SW480 (cell line): ENCODE results near the gene TK1.
"Not testable (repeated sequence)": the region's sequence is repeated elsewhere in the genome, so short reads cannot be mapped to it uniquely, and the experiment has no call there.

Source experiments
- DNase-seq: peaks from one replicate; pipeline ENCODE4 v3.0.0-alpha.2; 2016; ENCODE audit warnings: low spot score

Gene TK1

GRCh38 chr17:78148286-78149016 lies 38.4 kb downstream of the TK1 start:
- no peak for DNase-seq

- no peak for DNase-seq
Measured at GRCh38 chr17:78147315-78147998, 39.4 kb downstream of the TK1 start.

- DNase-seq, result no peak
Measured at GRCh38 chr17:78146881-78147280, 40.0 kb downstream of the TK1 start.

GRCh38 chr17:78146471-78146869 lies 40.4 kb downstream of the TK1 start:
- DNase-seq, result no peak

- peak; percentile 57 for DNase-seq
Measured at GRCh38 chr17:78144736-78145641, 41.9 kb downstream of the TK1 start.

GRCh38 chr17:78144147-78144719 lies 42.6 kb downstream of the TK1 start:
- DNase-seq, result peak; percentile 41

- no peak for DNase-seq
Measured at GRCh38 chr17:78143214-78144146, 43.4 kb downstream of the TK1 start.

- DNase-seq, result peak; percentile 98
Measured at GRCh38 chr17:78142119-78142861, 44.6 kb downstream of the TK1 start.

GRCh38 chr17:78141437-78142118 lies 45.3 kb downstream of the TK1 start:
- DNase-seq, result no peak

- peak; percentile 97 for DNase-seq
Measured at GRCh38 chr17:78140169-78141051, 46.4 kb downstream of the TK1 start.

- not testable (repeated sequence) for DNase-seq
Measured at GRCh38 chr17:78139861-78140168, 47.0 kb downstream of the TK1 start.

- DNase-seq, result no peak
Measured at GRCh38 chr17:78138204-78139060, 48.4 kb downstream of the TK1 start.

- DNase-seq, result peak; percentile 30
Measured at GRCh38 chr17:78137392-78138203, 49.3 kb downstream of the TK1 start.

- no peak for DNase-seq
Measured at GRCh38 chr17:78135858-78136500, 50.9 kb downstream of the TK1 start.

- no peak for DNase-seq
Measured at GRCh38 chr17:78134899-78135385, 51.9 kb downstream of the TK1 start.
